Stimulated activated CD8-positive, alpha-beta memory T cell treated with anti-CD3 and anti-CD28 coated beads, Interleukin-4, amount 100 ng/mL, for 4 hours (primary cell): Measurements from ENCODE around the gene ADAP1.
"Not testable (repeated sequence)": the region's sequence is repeated elsewhere in the genome, so short reads cannot be mapped to it uniquely, and the experiment has no call there.

Source experiments
- DNase-seq, 2 donors: peaks; one replicate each; pipeline ENCODE4 v3.0.0-alpha.2; 2020; ENCODE audit warnings: low read depth in 2 of 2, low spot score in 1 of 2

ADAP1 gene

GRCh38 chr7:940599-941408 lies 13.7 kb downstream of the ADAP1 start:
- no peak for DNase-seq

- no peak for DNase-seq
Observed at GRCh38 chr7:939843-940242, 14.6 kb downstream of the ADAP1 start.

GRCh38 chr7:938546-939185 lies 15.8 kb downstream of the ADAP1 start:
- no peak for DNase-seq

- no peak for DNase-seq
Observed at GRCh38 chr7:937856-938484, 16.5 kb downstream of the ADAP1 start.

GRCh38 chr7:936386-937054 lies 18.0 kb downstream of the ADAP1 start:
- no peak for DNase-seq

GRCh38 chr7:935874-936385 lies 18.6 kb downstream of the ADAP1 start:
- no peak for DNase-seq

- no peak for DNase-seq
Observed at GRCh38 chr7:935164-935873, 19.2 kb downstream of the ADAP1 start.

GRCh38 chr7:934469-935163 lies 19.9 kb downstream of the ADAP1 start:
- DNase-seq: no peak

GRCh38 chr7:932651-932975 lies 21.9 kb downstream of the ADAP1 start:
- no peak for DNase-seq

GRCh38 chr7:931871-932650 lies 22.4 kb downstream of the ADAP1 start:
- no peak for DNase-seq

GRCh38 chr7:930975-931758 lies 23.3 kb downstream of the ADAP1 start:
- no peak for DNase-seq

- DNase-seq: no peak
Observed at GRCh38 chr7:929311-929711, 25.2 kb downstream of the ADAP1 start.

- no peak for DNase-seq
Observed at GRCh38 chr7:927031-927671, 27.3 kb downstream of the ADAP1 start.

- DNase-seq: no peak
Observed at GRCh38 chr7:926061-927030, 28.1 kb downstream of the ADAP1 start.

- peak; percentile 62 to 84 for DNase-seq
Observed at GRCh38 chr7:925601-926000, 28.9 kb downstream of the ADAP1 start.

GRCh38 chr7:924541-925231 lies 29.8 kb downstream of the ADAP1 start:
- DNase-seq: peak in 1 of 2 donors; percentile 70

GRCh38 chr7:924042-924441 lies 30.4 kb downstream of the ADAP1 start:
- not testable (repeated sequence) for DNase-seq
